IPS-NIHi11 (cell line): ENCODE results near the gene HGS.
"Not testable (repeated sequence)": the region's sequence is repeated elsewhere in the genome, so short reads cannot be mapped to it uniquely, and the experiment has no call there.

ENCODE experiments used
- DNase-seq: peaks from one replicate; pipeline ENCODE4 v3.0.0; 2012; ENCODE audit warnings: mixed read lengths, low spot score

Gene HGS

DNA sequence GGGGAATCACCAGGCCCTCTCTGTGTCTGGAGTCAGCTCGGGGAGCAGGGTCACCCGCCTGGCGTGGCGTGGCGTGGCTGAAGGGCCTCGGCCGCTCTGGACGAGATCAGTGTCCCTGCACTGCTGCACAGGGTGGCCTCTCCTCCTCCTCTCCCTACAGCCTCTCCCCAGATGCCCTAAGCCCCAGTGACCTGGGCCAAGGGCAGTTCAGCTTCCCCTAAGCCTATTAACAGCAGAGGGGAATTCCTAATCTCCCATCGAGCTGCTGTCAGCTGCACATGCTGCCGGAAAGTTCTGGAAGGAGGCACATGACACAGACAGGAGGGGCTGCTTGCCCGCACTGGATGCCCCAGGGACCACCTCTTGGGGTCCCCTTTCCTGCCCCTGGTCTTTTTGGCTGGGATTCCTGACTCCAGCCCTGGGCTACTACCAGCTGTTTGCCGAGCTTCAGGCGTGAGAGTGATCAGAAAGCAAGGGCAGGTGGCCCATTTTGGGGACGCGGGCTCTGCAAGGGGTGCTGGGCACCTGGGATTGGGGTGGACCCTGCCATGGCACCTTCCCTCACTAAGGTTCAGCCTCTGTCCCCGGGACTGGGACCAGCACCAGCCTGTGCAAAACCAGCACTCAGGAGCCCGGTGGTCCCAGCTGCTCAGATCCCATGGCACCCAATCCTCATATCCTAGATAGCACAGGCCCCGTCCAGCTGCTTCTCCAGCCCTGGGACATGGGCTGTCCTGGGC is 28.3 kb upstream of the HGS start:
- DNase-seq, result peak; percentile 17

DNA sequence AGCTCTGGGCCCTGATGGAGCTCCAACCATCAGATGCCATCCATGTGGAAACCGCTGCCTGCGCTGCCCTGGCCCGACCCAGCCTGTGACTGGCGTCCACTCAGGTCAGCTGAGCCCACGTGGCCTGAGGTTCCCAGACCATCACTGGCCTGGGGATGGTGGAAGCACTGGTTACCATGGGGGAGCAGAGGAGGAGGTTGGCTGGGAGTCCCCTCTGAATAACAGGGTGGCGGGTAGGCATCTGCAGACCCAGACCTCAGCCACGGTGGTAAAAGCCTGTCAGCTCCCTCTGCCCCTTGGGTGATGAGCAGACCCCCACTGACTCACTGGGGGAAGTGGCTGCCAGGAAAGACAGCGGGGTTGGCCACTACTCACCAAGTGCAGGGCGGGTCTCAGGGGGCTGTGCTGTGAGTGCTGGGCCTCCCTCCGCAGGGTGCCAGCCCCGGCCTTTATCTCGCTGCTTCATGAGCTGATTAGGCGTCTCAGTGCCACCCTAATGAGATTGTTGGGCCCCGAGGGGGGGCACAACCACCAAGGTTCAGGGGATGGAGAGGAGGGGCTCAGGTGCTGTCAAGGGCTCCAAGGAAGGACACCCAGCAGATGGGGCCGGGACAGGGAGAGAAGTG is 27.6 kb upstream of the HGS start, which contains the start of gene PDE6G:
PDE6G (minus strand) TSS at position 425 of the 626 bp plus-strand sequence. CDS start 3,237 bp downstream, outside the sequence.
- no peak for DNase-seq

DNA sequence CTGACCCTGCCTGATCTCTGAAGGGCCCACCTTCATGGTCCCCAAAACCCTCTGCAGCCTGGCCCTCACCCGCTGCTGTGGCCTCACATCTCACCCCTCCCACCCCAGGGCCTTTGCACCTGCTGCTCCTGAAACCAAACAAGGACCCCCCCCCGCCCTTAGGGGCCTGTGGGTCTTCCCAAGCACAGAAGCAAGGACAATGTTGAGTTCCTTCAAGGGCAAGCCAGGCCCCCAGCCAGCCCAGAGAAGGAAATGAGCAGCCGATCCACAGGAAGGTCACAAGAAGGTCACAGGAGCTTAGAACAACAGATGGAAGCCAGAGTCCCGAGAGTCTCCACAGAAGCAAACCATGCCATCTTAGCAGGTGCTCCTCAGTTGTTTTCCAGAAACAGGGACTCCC is 27.0 kb upstream of the HGS start:
- no peak for DNase-seq

DNA sequence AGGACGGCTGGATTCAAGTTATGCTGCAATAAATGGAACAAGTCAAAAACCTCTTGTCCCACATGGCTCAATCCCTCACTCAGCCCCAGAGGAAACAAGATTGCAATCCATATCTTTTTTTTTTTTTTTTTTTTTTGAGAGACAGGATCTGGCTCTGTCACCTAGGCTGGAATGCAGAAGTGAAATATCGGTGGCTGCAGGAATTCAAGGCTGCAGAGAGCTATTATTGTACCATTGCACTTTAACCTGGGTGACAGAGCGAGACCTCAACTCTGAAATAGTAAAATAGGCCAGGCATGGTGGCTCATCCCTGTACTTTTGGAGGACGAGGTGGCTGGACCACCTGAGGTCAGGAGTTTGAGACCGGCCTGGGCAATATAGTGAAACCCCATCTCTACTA is 24.8 kb upstream of the HGS start:
- no peak for DNase-seq

DNA sequence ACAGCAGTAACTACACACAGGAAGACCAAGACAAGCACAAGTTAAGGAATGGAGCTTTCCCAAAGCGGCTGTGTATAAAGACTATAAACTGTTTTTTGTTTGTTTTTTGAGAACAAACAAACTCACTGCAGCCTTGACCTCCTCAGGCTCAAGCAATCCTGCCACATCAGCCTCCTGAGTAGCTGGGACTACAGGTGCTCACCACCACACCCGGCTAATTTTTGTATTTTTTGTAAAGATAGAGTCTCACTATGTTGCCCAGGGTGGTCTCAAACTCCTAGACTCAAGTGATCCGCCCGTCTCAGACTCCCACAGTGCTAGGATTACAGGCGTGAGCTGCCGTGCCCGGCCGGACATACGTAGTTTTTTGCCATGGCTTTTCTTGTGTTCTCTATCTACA is 23.4 kb upstream of the HGS start:
- no peak for DNase-seq

DNA sequence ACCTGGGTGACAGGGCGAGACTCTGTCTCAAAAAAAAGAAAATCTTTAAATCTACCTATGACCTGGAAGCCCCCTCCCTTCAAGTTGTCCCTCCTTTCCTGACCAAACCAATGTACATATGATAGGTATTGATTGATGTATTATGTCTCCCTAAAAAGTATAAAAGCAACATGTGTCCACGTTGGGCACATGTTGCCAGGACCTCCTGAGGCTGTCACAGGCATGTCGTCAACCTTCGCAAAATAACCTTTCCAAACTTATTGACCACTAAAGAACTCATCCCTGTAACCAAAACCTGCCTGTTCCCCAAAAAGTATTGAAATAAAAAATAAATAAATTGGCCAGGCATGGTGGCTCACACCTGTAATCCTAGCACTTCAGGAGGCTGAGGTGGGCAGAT is 21.8 kb upstream of the HGS start:
- DNase-seq, result no peak

DNA sequence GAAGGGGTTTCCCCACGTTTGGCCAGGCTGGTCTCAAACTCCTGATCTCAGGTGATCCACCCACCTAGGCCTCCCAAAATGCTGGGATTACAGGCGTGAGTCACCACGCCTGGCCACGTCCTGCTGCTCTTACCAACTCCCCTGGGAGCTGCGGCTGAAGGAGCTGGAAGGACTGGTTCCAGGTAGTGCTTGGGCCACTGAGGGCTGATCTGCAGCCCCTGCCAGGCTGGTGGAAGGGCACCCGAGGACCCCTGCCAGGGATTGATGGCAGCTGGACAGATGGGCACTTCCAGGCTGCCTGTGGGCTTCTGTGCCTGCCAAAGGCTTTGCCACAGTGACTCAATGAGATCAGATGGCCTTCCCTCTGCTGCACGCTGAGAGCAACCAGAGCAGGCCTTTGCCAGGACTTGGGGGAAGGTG is 19.8 kb upstream of the HGS start:
- no peak for DNase-seq

DNA sequence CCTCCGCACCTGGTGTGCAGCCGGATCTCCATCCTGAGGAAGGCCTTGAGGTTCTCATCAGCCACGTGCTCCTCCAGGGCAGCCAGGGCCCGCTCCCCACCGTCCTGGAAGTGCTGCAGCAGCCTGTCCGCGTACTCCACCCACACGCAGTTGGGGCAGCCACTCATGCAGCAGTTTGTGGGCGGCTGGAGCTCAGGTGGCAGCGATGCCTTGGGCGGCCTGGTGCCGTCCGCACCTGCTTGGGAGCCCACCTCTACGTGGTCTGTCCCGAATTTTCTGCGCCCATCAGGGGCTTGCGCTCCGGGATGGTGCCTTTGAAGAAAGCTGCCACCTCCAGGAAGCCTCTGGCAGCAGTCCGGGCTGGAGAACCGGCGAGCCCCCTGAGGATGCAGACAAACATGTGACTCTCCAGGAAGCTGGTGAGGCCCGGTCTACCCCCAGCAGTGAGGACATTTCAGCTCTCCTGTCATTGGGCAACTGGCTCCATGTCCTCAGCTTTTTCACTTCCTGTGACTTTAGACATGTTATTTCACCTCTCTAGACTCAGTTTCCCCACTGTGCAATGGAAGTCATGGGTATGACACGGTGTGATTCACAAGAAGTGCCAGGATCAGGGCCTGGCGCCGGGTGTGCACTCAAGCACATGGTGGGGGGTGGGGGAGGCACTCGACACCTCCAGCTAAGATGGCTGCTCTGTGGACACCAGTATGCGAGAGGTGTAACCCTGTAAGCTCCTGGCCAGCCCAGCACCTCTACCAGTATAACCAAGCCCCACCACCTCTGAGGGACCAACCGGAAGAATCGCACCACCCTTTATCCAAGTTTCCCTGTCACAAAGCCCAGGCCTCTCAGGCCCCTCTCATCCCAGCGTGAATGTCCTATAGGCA is 18.4 kb upstream of the HGS start:
- no peak for DNase-seq

DNA sequence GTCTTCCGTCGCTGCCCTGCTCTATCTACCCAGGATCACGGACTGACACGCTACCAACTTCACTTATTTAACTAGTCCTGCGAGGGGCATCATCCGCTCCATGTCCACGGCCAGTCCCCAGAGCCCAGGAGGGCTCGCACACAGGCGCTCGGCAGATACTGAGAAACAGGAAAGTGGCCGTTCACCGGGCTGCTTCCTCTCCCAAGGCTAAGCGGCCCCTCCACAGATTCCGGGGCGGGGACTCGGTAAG is 17.8 kb upstream of the HGS start:
- no peak for DNase-seq

DNA sequence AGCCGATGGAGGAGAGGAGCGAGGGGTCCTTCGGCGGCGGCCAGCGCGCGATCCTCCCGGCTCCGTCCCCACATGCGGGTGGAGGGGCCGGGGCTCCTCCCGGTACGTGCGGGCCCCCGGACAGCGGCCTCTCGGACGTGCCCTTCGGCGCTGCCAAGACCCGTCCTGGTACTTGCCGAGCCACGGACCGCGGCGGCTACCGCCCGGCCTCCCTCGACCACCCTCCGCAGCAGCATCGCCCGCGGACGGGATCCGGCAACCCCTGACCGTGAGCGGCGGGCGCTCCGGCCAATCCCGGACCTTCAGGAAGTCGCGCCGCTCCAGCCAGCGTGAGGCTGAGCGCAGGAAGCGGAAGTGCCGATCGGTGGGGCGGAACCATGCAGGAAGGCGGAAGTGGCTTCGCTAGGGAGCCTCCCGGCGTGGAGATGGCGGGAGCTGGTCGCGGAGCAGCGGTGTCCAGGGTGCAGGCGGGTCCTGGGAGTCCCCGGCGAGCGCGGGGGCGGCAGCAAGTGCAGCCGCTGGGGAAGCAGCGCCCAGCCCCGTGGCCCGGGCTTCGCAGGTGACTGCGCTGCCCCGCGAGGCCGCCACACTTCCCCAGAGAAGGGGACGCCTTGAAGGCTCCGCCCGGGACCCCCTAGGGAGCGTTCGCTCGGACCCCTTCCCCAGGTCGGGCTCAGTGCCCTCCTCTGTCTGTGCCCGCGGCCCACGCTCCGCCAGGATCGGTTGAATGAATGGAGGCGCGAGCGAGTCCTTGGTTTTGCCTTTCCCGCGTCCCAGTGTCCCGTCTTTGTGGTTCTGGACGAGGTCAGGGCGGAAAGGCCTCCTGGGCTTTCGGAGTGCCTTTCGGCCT is 17.2 kb upstream of the HGS start, which contains the start of the genes CCDC137 and OXLD1:
CCDC137 (plus strand) TSS at position 396 of the 850 bp plus-strand sequence; CDS start at position 426, 30 bp downstream.
OXLD1 (minus strand) TSS at position 264 of the 850 bp plus-strand sequence; CDS start at position 236, 28 bp downstream.
- DNase-seq, result peak; percentile 98

DNA sequence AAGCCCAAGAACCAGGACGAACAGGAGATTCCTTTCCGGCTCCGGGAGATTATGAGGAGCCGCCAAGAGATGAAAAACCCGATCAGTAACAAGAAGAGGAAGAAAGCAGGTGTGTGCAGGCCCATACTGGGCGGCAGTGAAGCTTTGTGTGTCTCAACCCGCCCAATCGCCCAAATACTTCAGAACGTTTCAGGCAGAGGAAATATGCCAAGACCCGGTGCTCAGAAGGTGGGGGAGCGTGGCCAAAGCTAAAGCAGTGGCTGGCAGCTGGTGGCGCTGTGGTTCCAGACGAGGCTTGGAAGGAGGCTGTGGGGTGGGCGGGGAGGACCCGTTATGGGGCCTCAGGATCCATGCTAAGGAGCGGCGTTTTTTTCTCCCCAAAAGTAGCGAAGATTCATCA is 16.1 kb upstream of the HGS start:
- DNase-seq, result no peak

DNA sequence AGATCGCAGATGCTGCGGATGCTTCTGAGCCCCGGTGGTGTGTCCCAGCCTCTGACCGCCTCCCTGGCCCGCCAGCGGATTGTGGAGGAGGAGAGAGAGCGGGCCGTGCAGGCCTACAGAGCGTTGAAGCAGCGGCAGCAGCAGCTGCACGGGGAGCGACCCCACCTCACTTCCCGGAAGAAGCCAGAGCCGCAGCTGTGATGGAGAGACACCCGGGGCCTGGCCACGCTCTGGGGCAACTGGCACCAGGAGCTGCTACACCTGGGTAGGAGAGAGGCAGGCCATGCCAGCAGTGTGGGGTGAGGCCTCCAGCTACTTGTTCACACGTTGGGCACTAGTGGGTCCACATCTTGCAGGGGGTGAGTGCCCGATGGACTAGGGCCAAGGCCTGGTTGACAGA is 11.3 kb upstream of the HGS start:
- no peak for DNase-seq

DNA sequence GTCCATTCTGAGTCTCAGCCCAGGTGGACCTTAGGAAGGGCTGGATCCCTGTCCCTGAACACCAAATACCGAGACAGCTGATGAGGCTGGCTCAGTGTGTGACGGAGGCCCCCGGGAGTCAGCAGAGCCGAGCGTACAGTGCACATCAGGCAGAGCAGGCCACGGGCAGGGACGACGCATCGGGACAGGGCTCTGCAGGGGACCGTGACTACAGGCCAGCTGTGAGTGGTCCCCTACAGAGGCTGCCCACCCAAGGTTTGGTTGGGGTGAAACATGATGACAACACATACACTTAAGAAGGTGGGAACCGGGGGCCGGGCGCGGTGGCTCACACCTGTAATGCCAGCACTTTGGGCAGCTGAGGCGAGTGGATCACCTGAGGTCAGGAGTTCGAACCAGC is 10.9 kb upstream of the HGS start:
- DNase-seq, result no peak

DNA sequence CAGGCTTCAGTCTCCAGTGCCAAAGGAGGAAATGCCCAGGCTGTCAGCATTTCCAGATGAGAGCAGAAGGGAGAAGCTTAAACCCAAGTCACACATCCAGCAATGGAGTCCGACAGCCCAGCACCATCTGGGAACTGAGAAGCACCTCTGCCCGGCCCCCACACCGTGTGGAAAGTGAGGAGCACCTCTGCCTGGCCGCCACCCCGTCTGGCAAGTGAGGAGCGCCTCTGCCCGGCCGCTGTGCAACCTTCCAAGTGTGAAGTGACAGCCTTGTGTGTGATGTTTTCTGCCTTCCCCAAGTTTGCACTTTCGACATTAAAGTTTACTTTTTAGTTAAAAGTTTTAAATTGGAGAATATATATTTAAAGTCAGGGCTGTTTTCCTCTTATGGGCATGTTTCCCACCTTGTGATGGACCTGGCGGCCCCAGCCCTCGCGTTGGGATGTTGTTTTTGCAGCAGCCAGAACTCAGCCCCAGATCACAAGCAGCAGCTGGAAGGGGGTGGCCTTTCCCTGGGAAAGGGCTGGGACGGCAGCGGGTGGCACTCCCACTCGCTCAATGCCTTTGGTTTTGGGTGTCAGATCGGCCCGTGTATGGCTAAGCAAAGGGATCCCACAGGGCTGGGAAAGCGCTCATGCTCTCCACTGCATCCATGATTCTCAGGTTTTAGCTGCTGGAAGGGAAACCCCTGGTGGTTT is 10.1 kb upstream of the HGS start:
- DNase-seq, result no peak

DNA sequence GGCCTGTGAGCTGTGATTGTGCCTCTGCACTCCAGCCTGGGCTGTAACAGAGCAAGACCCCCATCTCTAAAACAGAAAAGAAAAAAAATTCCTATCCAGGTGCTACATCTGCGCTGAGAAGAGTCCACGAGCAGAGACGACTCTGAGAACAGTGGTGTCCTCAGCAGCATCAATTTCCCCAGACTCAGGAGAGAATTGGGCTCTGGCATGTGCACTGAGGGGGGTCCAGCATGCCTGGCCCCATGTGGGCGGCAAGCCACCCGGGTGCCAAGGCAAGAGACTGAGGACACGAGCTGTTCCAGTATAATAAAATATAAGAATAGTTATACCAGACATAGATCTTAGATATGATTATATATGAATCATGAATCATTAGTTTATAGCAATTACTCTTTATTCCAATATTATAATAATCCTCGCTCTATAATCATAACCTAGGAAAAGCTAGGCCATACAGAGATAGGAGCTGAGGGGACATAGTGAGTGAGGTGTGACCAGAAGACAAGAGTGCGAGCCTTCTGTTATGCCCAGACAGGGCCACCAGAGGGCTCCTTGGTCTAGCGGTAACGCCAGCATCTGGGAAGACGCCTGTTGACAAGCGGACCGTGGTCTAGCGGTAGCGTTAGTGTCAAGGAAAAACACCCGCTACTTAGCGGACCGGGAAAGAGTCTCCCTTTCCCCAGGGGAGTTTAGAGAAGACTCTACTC is 8.1 kb upstream of the HGS start:
- DNase-seq, result not testable (repeated sequence)

DNA sequence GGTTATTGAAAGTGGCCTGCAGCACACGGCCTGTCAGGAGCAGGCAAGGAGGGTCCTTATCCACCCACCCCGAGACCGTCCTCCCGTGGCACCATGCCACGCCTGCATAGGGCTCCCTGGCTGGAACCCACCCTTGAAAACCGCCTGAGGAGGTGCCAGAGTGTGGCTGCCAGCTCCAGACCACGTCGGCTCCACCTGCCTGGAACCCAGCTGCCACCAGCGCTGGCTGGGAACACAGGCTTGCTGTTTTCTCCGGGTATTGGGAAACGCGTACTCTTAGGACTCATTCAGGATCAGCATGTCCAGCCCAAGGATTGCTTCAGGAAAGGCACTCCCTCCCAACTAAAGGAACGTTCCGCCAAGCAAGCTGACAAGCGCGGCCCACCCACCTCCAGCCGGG is 6.9 kb upstream of the HGS start:
- DNase-seq, result no peak

DNA sequence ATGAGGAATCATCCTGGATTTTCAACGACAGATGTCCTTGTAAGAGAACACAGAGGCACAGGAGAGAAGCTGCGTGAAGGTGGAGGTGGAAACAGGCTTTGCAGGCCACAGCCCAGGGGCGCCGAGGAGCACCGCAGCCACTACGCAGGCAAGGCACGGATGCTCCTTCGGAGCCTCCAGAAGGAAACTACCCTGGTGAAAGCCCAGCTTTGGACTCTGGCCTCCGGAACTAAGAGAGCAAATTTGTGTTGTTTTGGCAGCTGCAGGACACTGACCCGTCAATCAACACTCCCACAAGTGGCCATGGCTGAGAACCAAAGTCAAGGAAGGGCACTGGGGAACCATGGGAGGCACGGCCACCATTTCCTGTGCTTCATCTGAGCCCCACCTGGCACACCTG is 3.7 kb upstream of the HGS start:
- DNase-seq, result no peak

DNA sequence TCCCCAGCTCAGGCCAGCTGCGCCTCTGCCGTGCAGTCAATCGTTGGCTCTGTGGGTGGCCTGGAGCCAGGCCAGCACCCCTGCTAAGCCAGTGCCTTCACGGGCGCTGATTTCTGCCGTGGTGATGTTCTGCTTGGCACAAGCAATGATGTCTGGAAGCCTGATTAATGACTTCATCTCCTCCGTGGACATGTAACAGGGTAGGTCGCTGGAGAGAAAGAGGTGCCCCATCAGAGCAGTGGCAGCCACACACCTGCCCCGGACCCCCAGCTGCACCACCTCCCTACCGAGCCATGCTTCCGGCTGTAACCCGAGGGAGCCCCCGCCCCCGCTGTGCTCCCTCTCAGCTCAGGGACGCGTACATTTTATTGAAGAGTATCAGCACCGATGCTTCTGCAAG is 2.1 kb upstream of the HGS start:
- DNase-seq, result no peak

DNA sequence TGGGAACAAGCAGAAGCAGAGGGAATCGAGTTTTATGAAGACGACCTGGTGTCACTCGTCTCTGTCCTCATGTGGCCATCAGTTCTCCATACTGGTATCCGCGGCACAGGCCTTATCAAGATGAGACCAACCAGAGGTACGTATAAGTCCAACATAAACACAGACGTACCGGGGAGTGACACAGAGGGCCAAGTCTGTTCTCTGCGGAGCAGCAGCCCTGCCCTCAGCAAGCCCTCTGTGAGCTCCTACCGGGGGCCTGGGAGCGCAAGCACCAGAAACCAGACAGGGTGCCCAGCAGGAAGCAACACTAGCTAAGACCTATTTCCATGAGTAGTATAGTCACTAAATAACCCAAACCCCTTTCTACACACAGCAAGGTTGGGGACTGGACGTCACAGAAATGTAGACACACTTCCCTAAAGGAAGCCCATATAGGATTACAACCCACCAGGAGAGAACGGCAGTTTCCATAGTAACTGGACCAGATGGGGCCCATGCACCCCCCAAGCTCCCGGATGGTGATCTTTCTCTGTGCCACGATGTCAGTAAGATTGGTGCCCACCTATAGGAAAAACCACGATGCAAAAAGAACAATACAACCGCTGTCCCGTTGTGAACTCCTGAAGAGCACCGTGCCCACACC is 1.1 kb upstream of the HGS start:
- no peak for DNase-seq

DNA sequence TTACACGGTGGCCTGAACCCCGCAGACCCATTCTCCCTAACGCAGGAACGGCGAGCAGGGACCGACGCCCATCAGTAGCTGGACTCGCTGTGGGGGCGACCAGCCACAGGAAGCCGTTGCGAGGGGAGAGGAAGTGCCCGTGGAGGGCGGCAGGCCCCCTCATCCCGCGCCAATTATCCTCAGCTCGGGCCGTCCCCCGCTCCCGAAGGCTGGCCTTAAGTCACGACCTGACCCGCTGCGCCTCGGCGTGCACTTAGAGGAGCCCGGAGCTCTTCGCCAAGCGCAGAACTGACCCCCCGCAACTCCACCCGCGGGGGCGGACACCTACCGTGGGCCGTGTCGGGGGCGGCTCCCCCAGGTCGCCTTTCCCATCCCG is 615 bp upstream of the HGS start:
- DNase-seq, result no peak
